ENCODE results near the gene ACBD4.

DNA sequence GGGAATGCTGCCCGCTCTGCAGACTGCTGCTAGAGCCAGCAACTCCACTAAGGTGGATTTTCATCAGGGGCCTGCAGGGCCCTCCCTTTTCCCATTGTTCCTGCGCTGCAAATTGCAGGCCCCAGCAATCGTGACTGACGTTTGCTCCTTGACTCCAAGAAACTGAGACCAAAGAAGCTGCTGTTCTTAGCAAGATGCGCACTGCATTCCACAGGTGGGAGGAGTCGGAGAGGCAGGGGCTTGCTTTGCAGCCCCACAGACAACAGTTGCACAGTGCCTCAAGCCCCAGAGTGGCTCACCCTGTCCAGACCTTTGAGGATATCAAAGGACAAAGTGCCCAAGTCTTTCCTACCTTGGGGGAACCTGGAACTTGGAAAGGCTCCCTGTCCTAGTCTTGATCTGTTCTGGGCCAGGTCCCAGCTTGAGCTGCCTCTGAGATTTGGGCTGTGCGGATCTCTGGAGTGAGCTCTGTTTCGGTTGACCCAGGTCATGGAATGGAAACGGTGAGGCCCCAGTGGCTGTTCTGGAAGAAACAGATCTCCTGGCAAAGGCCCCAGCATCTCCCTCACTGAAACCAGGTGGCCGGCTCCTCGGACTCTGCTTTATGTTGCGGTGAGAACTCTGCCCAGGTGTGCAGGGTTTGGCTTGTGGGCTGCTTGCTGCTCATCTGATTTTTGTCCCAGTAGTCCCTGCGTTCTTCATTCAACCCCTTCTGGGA lies 28.0 kb upstream of the ACBD4 start:
- TF ChIP-seq SP2 (tag by site-specific recombination; IDR thresholded peaks at IDR 0.05): no peak
- no peak for TF ChIP-seq YY1 (tag by site-specific recombination; IDR thresholded peaks at IDR 0.05)
- no peak for TF ChIP-seq ZNF274 (IDR thresholded peaks at IDR 0.05; ENCODE audit: low read length)
- no peak for TF ChIP-seq ZNF274 (tag by site-specific recombination; IDR thresholded peaks at IDR 0.05; ENCODE audit: borderline replicate concordance)
- no peak for TF ChIP-seq SETDB1 (IDR thresholded peaks at IDR 0.05; ENCODE audit: insufficient read length, low read length)
- no peak for TF ChIP-seq PRDM4 (tag by site-specific recombination; IDR thresholded peaks at IDR 0.05)
- no peak for TF ChIP-seq ZNF335 (tag by site-specific recombination; conservative IDR thresholded peaks at IDR 0.05)
- TF ChIP-seq ZNF670 (tag by site-specific recombination; IDR thresholded peaks at IDR 0.05; ENCODE audit: low read depth): no peak
- TF ChIP-seq MEIS1 (CRISPR knock-in tag; IDR thresholded peaks at IDR 0.05; ENCODE audit: borderline replicate concordance): no peak
- no peak for TF ChIP-seq ZBTB11 (tag by site-specific recombination; conservative IDR thresholded peaks at IDR 0.05; ENCODE audit: low read depth)
- TF ChIP-seq CTCF (tag by site-specific recombination; IDR thresholded peaks at IDR 0.05): no peak
- TF ChIP-seq ZNF354C (tag by site-specific recombination; IDR thresholded peaks at IDR 0.05; ENCODE audit: borderline replicate concordance, low read depth): no peak
- TF ChIP-seq ZBTB49 (tag by site-specific recombination; IDR thresholded peaks at IDR 0.05; ENCODE audit: low read depth): no peak
- no peak for TF ChIP-seq ZNF513 (tag by site-specific recombination; IDR thresholded peaks at IDR 0.05)

All from HEK293 (cell line).